ENCODE results near the gene UNC50.

UNC50 gene

DNA sequence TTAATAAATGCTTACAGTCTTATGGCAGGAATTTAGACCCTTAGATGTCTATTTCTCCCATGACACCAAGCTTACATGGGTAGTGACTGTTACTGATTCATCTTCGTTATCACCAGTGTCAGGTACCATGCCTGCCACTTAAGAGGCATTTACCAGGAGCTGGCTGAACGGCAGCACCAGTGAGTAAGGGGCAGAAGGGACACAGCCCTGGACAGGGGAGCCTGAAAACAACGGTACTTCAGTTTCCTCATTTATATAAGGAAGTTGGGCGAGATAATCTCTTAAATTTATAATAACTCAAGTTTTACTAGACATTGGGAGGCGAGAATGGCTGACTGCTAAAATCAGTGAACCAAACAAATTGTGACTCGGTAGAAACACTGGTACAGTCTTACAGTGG is 1.3 kb upstream of the UNC50 start:
- peak overlapping the region; percentile 90 to 94 for H3K4me3 Mint-ChIP-seq
- H3K36me3 Mint-ChIP-seq (ENCODE audit: insufficient read depth): peaks cover 50% of the 10 kb centered on the region
- H3K27me3 Mint-ChIP-seq: no peaks in the 10 kb centered on the region
- ATAC-seq (replicated peaks) (no peak), DNase-seq (no peak)
- H3K27ac Mint-ChIP-seq: peak overlapping the region; percentile 96
- H3K9me3 Mint-ChIP-seq: no peaks in the 10 kb centered on the region
- H3K4me1 Mint-ChIP-seq (ENCODE audit: low read depth in 2 of 2): peaks cover 41 to 66% of the 10 kb centered on the region in 2 donors

DNA sequence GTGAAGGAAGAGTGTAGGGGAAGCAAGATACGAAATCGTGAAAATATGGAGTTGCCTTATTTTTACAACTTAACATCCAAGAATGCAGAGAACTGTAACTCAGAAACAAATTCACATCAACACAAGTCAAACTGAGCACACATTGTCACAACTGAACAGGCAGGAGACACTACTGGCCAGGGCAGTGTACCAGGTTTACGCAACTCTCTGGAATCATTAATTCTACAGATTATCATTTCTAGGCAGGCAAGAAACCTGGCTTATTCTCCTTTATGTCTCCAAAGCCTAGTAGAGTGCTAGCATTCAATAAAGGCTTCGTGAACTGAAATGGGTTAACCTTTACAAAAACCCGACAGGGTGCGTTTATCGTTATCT is 661 bp upstream of the UNC50 start:
- H3K9me3 Mint-ChIP-seq: no peaks in the 10 kb centered on the region
- H3K4me1 Mint-ChIP-seq (ENCODE audit: low read depth in 2 of 2): peaks cover 41 to 67% of the 10 kb centered on the region in 2 donors
- H3K36me3 Mint-ChIP-seq (ENCODE audit: insufficient read depth): peaks cover 50% of the 10 kb centered on the region
- no peaks in the 10 kb centered on the region for H3K27me3 Mint-ChIP-seq
- ATAC-seq (replicated peaks): no peak
- H3K27ac Mint-ChIP-seq: peak overlapping the region; percentile 96
- peak overlapping the region; percentile 90 to 94 for H3K4me3 Mint-ChIP-seq
- no peak for DNase-seq

- Mint-ChIP-seq H3K9me3 (no peaks in the 10 kb centered on the region), H3K27me3 (no peaks in the 10 kb centered on the region), H3K4me1 (ENCODE audit: low read depth in 2 of 2) (peaks cover 51 to 71% of the 10 kb centered on the region in 2 donors), H3K27ac (peak overlapping the region; percentile 96), H3K4me3 (peak overlapping the region; percentile 90 to 94), H3K36me3 (ENCODE audit: insufficient read depth) (peaks cover 45% of the 10 kb centered on the region)
- DNase-seq (peak in 1 of 3 experiments; percentile 16), ATAC-seq (replicated peaks) (peak; percentile 10)
Observed at GRCh38 chr2:98608962-98609604, 694 bp downstream of the UNC50 start.

DNA sequence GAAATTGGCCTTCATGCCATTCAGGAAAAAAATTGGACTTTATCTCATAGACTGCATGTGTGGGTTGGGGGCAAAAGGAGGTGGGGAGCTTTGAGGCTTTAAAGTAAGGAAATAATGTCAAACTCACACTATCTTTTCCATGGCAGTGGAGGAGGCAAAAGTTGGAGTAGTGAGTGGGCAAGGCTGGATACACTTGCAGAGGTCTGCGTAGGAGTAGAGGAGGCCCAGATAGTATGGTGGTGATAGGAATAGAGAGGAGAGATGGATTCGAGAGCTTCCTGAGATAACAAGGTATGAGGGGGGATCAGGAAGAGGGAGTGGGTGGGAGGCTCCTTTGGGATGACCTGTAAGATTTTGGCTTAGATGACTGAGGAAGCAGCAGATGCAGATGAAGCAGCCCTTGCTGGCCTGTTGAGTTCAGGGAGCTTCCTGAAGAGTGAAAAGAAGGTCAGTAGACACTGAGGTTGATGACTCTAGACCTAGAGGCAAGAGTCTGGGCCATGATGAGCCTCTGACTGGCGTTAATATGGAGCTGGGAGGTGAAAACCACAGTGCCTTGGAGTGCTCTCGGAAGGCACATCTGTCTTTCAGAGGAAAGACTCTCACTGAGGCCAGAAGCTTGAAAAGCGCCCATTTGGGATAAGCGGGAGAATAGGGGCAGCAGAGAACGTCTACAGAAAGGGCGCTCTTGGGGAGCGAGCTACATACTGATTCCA is 5.8 kb downstream of the UNC50 start:
- Mint-ChIP-seq H3K36me3 (ENCODE audit: insufficient read depth) (peaks cover 51% of the 10 kb centered on the region), H3K4me1 (ENCODE audit: low read depth in 2 of 2) (peaks cover 47 to 72% of the 10 kb centered on the region in 2 donors), H3K27ac (peak overlapping the region; percentile 77 to 78), H3K4me3 (no peak overlapping the region), H3K9me3 (no peaks in the 10 kb centered on the region), H3K27me3 (no peaks in the 10 kb centered on the region)
- no peak for ATAC-seq (replicated peaks)
- no peak for DNase-seq

GRCh38 chr2:98615481-98615880 is 7.1 kb downstream of the UNC50 start:
- H3K27ac Mint-ChIP-seq: peak overlapping the region in 1 of 2 donors; percentile 41
- no peak for DNase-seq
- H3K4me3 Mint-ChIP-seq: no peak overlapping the region
- H3K27me3 Mint-ChIP-seq: no peaks in the 10 kb centered on the region
- no peak for ATAC-seq (replicated peaks)
- H3K9me3 Mint-ChIP-seq: no peaks in the 10 kb centered on the region
- H3K36me3 Mint-ChIP-seq (ENCODE audit: insufficient read depth): peaks cover 58% of the 10 kb centered on the region
- H3K4me1 Mint-ChIP-seq (ENCODE audit: low read depth in 2 of 2): peaks cover 40 to 60% of the 10 kb centered on the region in 2 donors

DNA sequence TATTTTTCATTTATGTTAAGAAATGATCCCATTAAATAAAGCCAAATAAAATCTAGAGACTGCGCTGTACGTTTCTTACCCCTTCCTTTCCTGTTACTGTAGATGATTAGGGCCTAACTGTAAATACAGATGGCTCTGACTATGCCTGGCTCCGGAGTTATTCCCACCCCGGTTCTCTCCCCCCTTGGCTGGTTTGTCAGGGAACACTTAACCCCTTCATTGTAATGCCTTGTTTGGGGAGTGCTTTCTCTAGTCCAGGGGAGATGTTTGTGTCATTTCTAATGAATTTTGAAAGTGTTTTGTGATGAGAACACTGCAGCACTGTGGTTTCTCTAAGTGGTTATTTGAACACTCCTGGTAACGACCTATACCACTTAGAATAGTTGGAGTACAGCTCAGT is 8.8 kb downstream of the UNC50 start:
- Mint-ChIP-seq H3K27ac (peak overlapping the region; percentile 41 to 57), H3K9me3 (no peaks in the 10 kb centered on the region), H3K36me3 (ENCODE audit: insufficient read depth) (peaks cover 60% of the 10 kb centered on the region), H3K4me1 (ENCODE audit: low read depth in 2 of 2) (peaks cover 33 to 54% of the 10 kb centered on the region in 2 donors), H3K4me3 (no peak overlapping the region), H3K27me3 (no peaks in the 10 kb centered on the region)
- DNase-seq: no peak
- no peak for ATAC-seq (replicated peaks)

- H3K4me3 Mint-ChIP-seq: no peak overlapping the region
- no peaks in the 10 kb centered on the region for H3K27me3 Mint-ChIP-seq
- H3K9me3 Mint-ChIP-seq: no peaks in the 10 kb centered on the region
- no peak for ATAC-seq (replicated peaks)
- H3K4me1 Mint-ChIP-seq (ENCODE audit: low read depth in 2 of 2): peaks cover 8 to 30% of the 10 kb centered on the region in 2 donors
- DNase-seq: no peak
- H3K36me3 Mint-ChIP-seq (ENCODE audit: insufficient read depth): peaks cover 65% of the 10 kb centered on the region
- peak overlapping the region in 1 of 2 donors; percentile 94 for H3K27ac Mint-ChIP-seq
Observed at GRCh38 chr2:98623657-98624056, 15.3 kb downstream of the UNC50 start.

DNA sequence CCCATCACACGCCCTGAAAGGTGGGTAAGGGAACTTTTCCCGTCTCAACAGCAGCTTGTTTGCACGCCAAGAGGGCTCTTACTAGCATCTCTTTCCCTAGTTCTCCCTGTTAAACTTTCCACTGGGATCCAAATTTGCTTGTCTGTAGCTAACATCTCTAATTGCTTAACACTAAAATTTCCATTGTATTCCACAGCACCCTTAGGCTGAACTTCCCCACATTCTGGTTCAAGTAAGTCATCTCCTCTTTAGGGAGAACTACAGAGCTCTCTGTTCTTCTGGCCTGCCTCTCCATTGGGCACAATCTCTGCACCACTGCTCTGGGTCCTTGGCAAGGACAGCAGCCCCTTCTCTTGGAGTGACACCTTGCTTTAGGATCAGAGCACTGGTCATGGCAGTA is 24.0 kb downstream of the UNC50 start:
- H3K27ac Mint-ChIP-seq: peak overlapping the region; percentile 96 to 99

DNA sequence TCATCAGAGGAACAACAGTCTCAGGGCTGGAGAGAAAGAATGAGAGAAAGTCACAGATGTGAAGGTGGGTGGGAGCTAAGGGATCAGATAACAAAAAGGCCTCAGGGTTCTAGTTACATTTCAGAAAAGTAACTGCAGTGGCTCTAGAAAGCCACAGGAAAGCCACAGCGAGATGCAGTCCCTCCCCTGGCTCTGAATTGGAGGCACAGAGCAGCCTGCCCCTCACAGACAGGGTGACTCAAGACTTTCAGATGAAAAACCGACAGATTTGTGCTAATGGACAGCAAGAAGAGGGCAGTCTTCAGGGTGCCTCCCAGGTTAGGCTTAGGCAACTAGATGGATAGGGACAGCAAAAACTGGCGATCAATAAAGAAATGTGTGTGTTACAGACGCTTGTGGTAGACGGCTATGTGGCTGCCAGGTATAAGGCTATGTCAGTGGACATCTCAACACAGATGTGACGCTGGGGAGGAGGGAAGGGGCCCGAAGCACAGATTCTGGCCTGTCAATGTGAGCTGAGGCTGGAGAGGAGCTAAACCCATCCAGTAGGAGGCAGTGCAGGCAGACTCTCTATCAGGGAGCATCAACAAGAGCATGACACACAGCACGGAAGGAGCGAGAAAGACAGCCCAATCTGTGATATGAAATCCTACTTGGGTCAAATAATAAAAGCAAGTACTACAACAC is 26.2 kb downstream of the UNC50 start:
- ATAC-seq (replicated peaks) (peak; percentile 44), DNase-seq (peak; percentile 50 to 61 (median 55))
- H3K27me3 Mint-ChIP-seq: no peaks in the 10 kb centered on the region

More for the DNA sequence above, 24.0 kb downstream of the UNC50 start:
- Mint-ChIP-seq H3K4me1 (ENCODE audit: low read depth in 2 of 2) (peaks cover 24 to 36% of the 10 kb centered on the region in 2 donors), H3K9me3 (no peaks in the 10 kb centered on the region), H3K36me3 (ENCODE audit: insufficient read depth) (peaks cover 78% of the 10 kb centered on the region), H3K4me3 (no peak overlapping the region), H3K27me3 (no peaks in the 10 kb centered on the region)
- ATAC-seq (replicated peaks) (no peak), DNase-seq (no peak)

GRCh38 chr2:98637401-98638147 is 29.2 kb downstream of the UNC50 start:
- Mint-ChIP-seq H3K27ac (peak overlapping the region; percentile 91 to 96), H3K27me3 (no peaks in the 10 kb centered on the region), H3K9me3 (no peaks in the 10 kb centered on the region), H3K4me1 (ENCODE audit: low read depth in 2 of 2) (peaks cover 29 to 32% of the 10 kb centered on the region in 2 donors), H3K36me3 (ENCODE audit: insufficient read depth) (peaks cover 90% of the 10 kb centered on the region), H3K4me3 (peak overlapping the region; percentile 31 to 72)
- peak; percentile 62 to 66 (median 66) for DNase-seq
- ATAC-seq (replicated peaks): peak; percentile 89

More for the DNA sequence above, 26.2 kb downstream of the UNC50 start:
- Mint-ChIP-seq H3K27ac (peak overlapping the region; percentile 96 to 99), H3K36me3 (ENCODE audit: insufficient read depth) (peaks cover 85% of the 10 kb centered on the region), H3K9me3 (no peaks in the 10 kb centered on the region), H3K4me3 (peak overlapping the region; percentile 43 to 76), H3K4me1 (ENCODE audit: low read depth in 2 of 2) (peaks cover 29 to 30% of the 10 kb centered on the region in 2 donors)

- Mint-ChIP-seq H3K4me3 (no peak overlapping the region), H3K4me1 (ENCODE audit: low read depth in 2 of 2) (peaks cover 9 to 14% of the 10 kb centered on the region in 2 donors), H3K27me3 (no peaks in the 10 kb centered on the region), H3K9me3 (no peaks in the 10 kb centered on the region), H3K36me3 (ENCODE audit: insufficient read depth) (peaks cover 92% of the 10 kb centered on the region), H3K27ac (peak overlapping the region; percentile 29 to 35)
- ATAC-seq (replicated peaks) (no peak), DNase-seq (no peak)
Observed at GRCh38 chr2:98643496-98644100, 35.2 kb downstream of the UNC50 start.

DNA sequence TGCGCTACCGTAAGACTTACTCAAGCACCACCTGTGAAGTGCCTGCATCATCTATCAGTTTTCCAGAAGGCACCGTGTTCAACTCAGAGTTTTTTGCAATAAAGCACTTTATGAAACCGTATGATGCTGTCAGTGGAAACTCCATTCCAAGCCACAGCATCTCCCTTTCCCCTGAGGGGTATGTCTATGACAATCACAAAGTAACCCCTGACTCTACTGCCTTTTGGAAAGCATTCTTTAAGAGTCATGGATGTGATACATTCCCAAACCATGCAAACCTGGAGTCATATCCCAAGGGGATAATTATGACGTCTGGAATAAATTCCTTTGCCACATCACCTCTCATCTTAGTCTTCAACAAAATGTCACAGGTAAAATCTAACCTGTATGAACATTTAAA is 39.2 kb downstream of the UNC50 start:
- Mint-ChIP-seq H3K27me3 (no peaks in the 10 kb centered on the region), H3K27ac (peak overlapping the region; percentile 78 to 88), H3K4me3 (no peak overlapping the region), H3K4me1 (ENCODE audit: low read depth in 2 of 2) (peaks cover 35 to 45% of the 10 kb centered on the region in 2 donors), H3K36me3 (ENCODE audit: insufficient read depth) (peaks cover 85% of the 10 kb centered on the region), H3K9me3 (peaks cover 3 to 8% of the 10 kb centered on the region in 2 donors)
- ATAC-seq (replicated peaks) (no peak), DNase-seq (no peak)

GRCh38 chr2:98648451-98648850 is 40.1 kb downstream of the UNC50 start:
- H3K4me3 Mint-ChIP-seq: no peak overlapping the region
- H3K36me3 Mint-ChIP-seq (ENCODE audit: insufficient read depth): peaks cover 85% of the 10 kb centered on the region
- peaks cover 3 to 8% of the 10 kb centered on the region in 2 donors for H3K9me3 Mint-ChIP-seq
- no peaks in the 10 kb centered on the region for H3K27me3 Mint-ChIP-seq
- peaks cover 42 to 54% of the 10 kb centered on the region in 2 donors for H3K4me1 Mint-ChIP-seq (ENCODE audit: low read depth in 2 of 2)
- no peak for DNase-seq
- peak overlapping the region; percentile 78 to 88 for H3K27ac Mint-ChIP-seq
- ATAC-seq (replicated peaks): no peak

Measured in effector memory CD8-positive, alpha-beta T cell (primary cell).